ENCODE data around the gene APOA5.

APOA5 gene

DNA sequence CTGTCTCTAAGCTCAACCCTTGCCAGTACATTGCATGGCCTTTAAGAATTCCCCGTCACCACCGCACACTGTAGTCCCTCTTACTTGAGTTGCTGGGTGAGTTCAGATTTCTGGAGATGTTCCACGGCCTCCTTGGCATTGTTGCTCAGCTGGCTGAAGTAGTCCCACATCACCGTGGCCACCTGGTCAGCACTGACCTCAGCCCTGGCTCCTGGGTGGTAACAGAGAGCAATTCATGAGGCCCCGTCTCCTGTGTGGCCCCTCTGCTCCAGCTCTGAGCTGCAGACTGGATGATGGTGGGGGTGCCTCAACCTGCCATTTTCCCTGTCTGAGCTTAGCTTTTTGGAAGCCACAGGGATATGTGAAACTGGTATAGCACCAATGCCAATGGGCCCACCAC is 30.9 kb upstream of the APOA5 start:
- TF ChIP-seq, protein P1, sequence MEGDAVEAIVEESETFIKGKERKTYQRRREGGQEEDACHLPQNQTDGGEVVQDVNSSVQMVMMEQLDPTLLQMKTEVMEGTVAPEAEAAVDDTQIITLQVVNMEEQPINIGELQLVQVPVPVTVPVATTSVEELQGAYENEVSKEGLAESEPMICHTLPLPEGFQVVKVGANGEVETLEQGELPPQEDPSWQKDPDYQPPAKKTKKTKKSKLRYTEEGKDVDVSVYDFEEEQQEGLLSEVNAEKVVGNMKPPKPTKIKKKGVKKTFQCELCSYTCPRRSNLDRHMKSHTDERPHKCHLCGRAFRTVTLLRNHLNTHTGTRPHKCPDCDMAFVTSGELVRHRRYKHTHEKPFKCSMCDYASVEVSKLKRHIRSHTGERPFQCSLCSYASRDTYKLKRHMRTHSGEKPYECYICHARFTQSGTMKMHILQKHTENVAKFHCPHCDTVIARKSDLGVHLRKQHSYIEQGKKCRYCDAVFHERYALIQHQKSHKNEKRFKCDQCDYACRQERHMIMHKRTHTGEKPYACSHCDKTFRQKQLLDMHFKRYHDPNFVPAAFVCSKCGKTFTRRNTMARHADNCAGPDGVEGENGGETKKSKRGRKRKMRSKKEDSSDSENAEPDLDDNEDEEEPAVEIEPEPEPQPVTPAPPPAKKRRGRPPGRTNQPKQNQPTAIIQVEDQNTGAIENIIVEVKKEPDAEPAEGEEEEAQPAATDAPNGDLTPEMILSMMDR (IDR thresholded peaks at IDR 0.05; ENCODE audit: low read length) = no peak
- TF ChIP-seq EZH2 (IDR thresholded peaks at IDR 0.05; ENCODE audit: borderline replicate concordance, low read length) = no peak
- Histone ChIP-seq H3K9me2 (ENCODE audit: low read depth, low read length) (no peaks in the 10 kb centered on the region), H3K4me2 (ENCODE audit: low read length) (no peak overlapping the region), H3K4me3 (ENCODE audit: low read depth, low read length, poor library complexity, severe bottlenecking) (no peak overlapping the region), H3F3A (ENCODE audit: insufficient read depth, low read length) (no peaks in the 10 kb centered on the region), H4K20me1 (ENCODE audit: insufficient read depth, low read length) (no peaks in the 10 kb centered on the region), H3K9ac (ENCODE audit: low read length) (no peak overlapping the region), H3K27ac (ENCODE audit: low read depth, low read length, poor library complexity, severe bottlenecking) (no peak overlapping the region), H3K79me2 (ENCODE audit: insufficient read depth, low read length) (no peaks in the 10 kb centered on the region), H3K4me1 (ENCODE audit: insufficient read depth, low read length, severe bottlenecking) (no peaks in the 10 kb centered on the region), H2AFZ (ENCODE audit: low read length) (no peak overlapping the region), H3K27me3 (ENCODE audit: insufficient read depth, low read length) (no peaks in the 10 kb centered on the region), H3K9me3 (ENCODE audit: low read length) (no peaks in the 10 kb centered on the region), H3K36me3 (ENCODE audit: insufficient read depth, low read length) (no peaks in the 10 kb centered on the region)

DNA sequence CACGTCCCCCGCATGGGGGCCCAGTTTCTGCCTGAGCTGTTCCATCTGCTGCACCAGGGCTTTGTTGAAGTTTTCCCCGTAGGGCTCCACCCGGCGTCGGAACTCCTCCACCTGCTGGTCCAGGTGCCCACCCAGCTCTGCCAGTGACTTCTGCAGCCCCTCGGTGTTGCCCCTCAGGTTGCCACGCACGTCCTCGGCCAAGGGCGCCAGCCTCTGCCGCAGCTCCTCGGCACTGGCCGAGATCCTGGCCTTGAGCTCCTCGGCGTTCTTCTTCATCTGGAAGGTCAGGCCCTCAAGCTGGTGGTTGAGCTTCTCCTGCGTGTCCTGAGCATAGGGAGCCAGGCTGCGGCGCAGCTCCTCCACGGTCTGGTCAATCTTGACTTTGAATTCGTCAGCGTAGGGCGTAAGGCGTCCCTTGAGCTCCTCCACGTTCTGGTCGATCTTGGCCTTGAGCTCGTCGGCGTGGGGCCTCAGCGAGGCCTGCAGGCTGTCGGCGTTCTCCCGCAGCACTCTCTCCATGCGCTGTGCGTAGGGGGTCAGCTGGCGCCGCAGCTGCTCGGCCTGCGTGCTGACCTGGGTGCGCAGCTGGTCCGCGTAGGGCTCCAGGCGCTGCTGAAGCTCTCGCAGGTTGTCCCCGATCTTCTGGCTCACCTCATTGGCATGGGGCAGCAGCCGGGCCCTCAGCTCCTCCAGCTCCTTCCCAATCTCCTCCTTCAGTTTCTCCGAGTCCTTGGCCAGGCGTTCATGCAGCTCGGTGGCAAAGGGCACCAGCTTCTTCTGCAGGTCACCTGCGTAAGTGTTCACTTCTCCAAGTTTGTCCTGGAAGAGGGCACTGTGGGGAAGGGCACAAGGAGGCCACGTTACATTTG is 29.6 kb upstream of the APOA5 start:
- Histone ChIP-seq H3K9me3 (ENCODE audit: low read length) (no peaks in the 10 kb centered on the region), H3K9ac (ENCODE audit: low read length) (no peak overlapping the region), H3K4me2 (ENCODE audit: low read length) (no peak overlapping the region), H4K20me1 (ENCODE audit: insufficient read depth, low read length) (no peaks in the 10 kb centered on the region), H2AFZ (ENCODE audit: low read length) (no peak overlapping the region), H3K9me2 (ENCODE audit: low read depth, low read length) (no peaks in the 10 kb centered on the region), H3K27ac (ENCODE audit: low read depth, low read length, poor library complexity, severe bottlenecking) (no peak overlapping the region), H3K79me2 (ENCODE audit: insufficient read depth, low read length) (no peaks in the 10 kb centered on the region), H3K4me1 (ENCODE audit: insufficient read depth, low read length, severe bottlenecking) (no peaks in the 10 kb centered on the region), H3K36me3 (ENCODE audit: insufficient read depth, low read length) (no peaks in the 10 kb centered on the region), H3K4me3 (ENCODE audit: low read depth, low read length, poor library complexity, severe bottlenecking) (no peak overlapping the region), H3K27me3 (ENCODE audit: insufficient read depth, low read length) (no peaks in the 10 kb centered on the region), H3F3A (ENCODE audit: insufficient read depth, low read length) (no peaks in the 10 kb centered on the region)
- TF ChIP-seq, protein P1 (IDR thresholded peaks at IDR 0.05; ENCODE audit: low read length) = no peak
- TF ChIP-seq EZH2 (IDR thresholded peaks at IDR 0.05; ENCODE audit: borderline replicate concordance, low read length) = no peak

DNA sequence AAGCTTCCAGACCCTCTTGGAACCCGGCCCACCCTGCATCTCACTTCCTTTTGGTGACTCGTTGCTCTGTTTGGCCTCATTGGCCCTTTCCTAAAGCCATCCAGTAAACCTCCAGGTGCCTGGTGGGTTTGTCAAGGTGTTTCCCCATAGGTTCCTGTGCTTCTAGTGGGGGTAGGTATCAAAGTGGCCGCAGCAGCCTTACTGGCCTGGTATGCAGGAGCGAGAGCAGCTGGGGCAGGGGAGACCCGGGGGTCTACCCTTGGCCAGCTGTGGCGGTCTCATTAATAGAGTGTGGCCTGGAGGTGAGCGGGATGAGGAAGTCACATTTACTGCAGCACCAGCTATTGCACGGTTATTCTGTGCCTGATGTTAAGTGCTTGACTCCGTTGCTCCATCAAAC is 27.4 kb upstream of the APOA5 start:
- H3K9me2 ChIP-seq (ENCODE audit: low read depth, low read length) = no peaks in the 10 kb centered on the region
- H3K27ac ChIP-seq (ENCODE audit: low read depth, low read length, poor library complexity, severe bottlenecking) = no peak overlapping the region
- H2AFZ ChIP-seq (ENCODE audit: low read length) = no peak overlapping the region
- H3K36me3 ChIP-seq (ENCODE audit: insufficient read depth, low read length) = no peaks in the 10 kb centered on the region
- no peak overlapping the region for H3K4me3 ChIP-seq (ENCODE audit: low read depth, low read length, poor library complexity, severe bottlenecking)
- no peaks in the 10 kb centered on the region for H3F3A ChIP-seq (ENCODE audit: insufficient read depth, low read length)
- no peak overlapping the region for H3K9ac ChIP-seq (ENCODE audit: low read length)
- no peaks in the 10 kb centered on the region for H4K20me1 ChIP-seq (ENCODE audit: insufficient read depth, low read length)
- TF ChIP-seq, protein P1 (IDR thresholded peaks at IDR 0.05; ENCODE audit: low read length) = no peak
- TF ChIP-seq EZH2 (IDR thresholded peaks at IDR 0.05; ENCODE audit: borderline replicate concordance, low read length) = no peak
- H3K9me3 ChIP-seq (ENCODE audit: low read length) = no peaks in the 10 kb centered on the region
- H3K79me2 ChIP-seq (ENCODE audit: insufficient read depth, low read length) = no peaks in the 10 kb centered on the region
- H3K27me3 ChIP-seq (ENCODE audit: insufficient read depth, low read length) = no peaks in the 10 kb centered on the region
- no peak overlapping the region for H3K4me2 ChIP-seq (ENCODE audit: low read length)
- no peaks in the 10 kb centered on the region for H3K4me1 ChIP-seq (ENCODE audit: insufficient read depth, low read length, severe bottlenecking)
